Activated naive CD8-positive, alpha-beta T cell treated with anti-CD3 and anti-CD28 coated beads for 36 hours (primary cell): ENCODE data around the gene PRUNE2. TPM values are rescaled to one million over a fixed set of nuclear protein-coding genes. Genes with fewer than 3 reads are reported as not detected.

Experiments used
- DNase-seq: peaks from one replicate; pipeline ENCODE4 v3.0.0; 2021
- H3K27ac Mint-ChIP-seq: one replicate; pipeline ENCODE4 v1.8.0; 2022; ENCODE audit warnings: mild to moderate bottlenecking, moderate library complexity, mixed read lengths
- H3K27me3 Mint-ChIP-seq: one replicate; pipeline ENCODE4 v1.8.0; 2022; ENCODE audit warnings: mild to moderate bottlenecking, mixed read lengths
- H3K36me3 Mint-ChIP-seq: one replicate; pipeline ENCODE4 v1.8.0; 2021; ENCODE audit warnings: mild to moderate bottlenecking, mixed read lengths
- H3K4me1 Mint-ChIP-seq: one replicate; pipeline ENCODE4 v1.8.0; 2021; ENCODE audit warnings: mixed read lengths
- H3K4me3 Mint-ChIP-seq: one replicate; pipeline ENCODE4 v1.8.0; 2022; ENCODE audit warnings: mild to moderate bottlenecking, moderate library complexity, mixed read lengths
- H3K9me3 Mint-ChIP-seq: one replicate; pipeline ENCODE4 v1.8.0; 2022; ENCODE audit warnings: mixed read lengths
- total RNA-seq, 2 experiments: library from RNA; stranded (reverse); gene quantifications; one replicate each; pipeline ENCODE4 v1.2.3, GENCODE V29; 2021

PRUNE2 gene
- total RNA-seq, 2 experiments from 2014 or later, result 0.35 TPM; not detected in 1

- Mint-ChIP-seq H3K9me3 (peaks cover 7% of the 10 kb centered on the region), H3K4me3 (no peak overlapping the region), H3K27ac (no peak overlapping the region), H3K36me3 (peaks cover 5% of the 10 kb centered on the region), H3K4me1 (peaks cover 34% of the 10 kb centered on the region), H3K27me3 (peaks cover 62% of the 10 kb centered on the region)
- DNase-seq, result no peak
Measured at GRCh38 chr9:76573408-76573807, 332.5 kb downstream of the PRUNE2 start.

- Mint-ChIP-seq H3K27me3 (peaks cover 69% of the 10 kb centered on the region), H3K4me3 (no peak overlapping the region), H3K36me3 (peaks cover 5% of the 10 kb centered on the region), H3K4me1 (peaks cover 23% of the 10 kb centered on the region), H3K27ac (no peak overlapping the region), H3K9me3 (peaks cover 9% of the 10 kb centered on the region)
- no peak for DNase-seq
Measured at GRCh38 chr9:76572151-76572550, 333.8 kb downstream of the PRUNE2 start.

- Mint-ChIP-seq H3K4me1 (peaks cover 22% of the 10 kb centered on the region), H3K9me3 (peaks cover 9% of the 10 kb centered on the region), H3K27ac (no peak overlapping the region), H3K27me3 (peaks cover 70% of the 10 kb centered on the region), H3K4me3 (peak overlapping the region; percentile 46), H3K36me3 (peaks cover 5% of the 10 kb centered on the region)
- DNase-seq, result peak; percentile 17
Measured at GRCh38 chr9:76571743-76572146, 334.2 kb downstream of the PRUNE2 start.

GRCh38 chr9:76571288-76571687 is 334.6 kb downstream of the PRUNE2 start:
- no peak overlapping the region for H3K27ac Mint-ChIP-seq
- peaks cover 18% of the 10 kb centered on the region for H3K4me1 Mint-ChIP-seq
- H3K36me3 Mint-ChIP-seq, result peaks cover 5% of the 10 kb centered on the region
- H3K27me3 Mint-ChIP-seq, result peaks cover 70% of the 10 kb centered on the region
- no peak for DNase-seq
- H3K9me3 Mint-ChIP-seq, result peaks cover 9% of the 10 kb centered on the region
- H3K4me3 Mint-ChIP-seq, result peak overlapping the region; percentile 57

GRCh38 chr9:76570826-76571225 is 335.1 kb downstream of the PRUNE2 start:
- peaks cover 5% of the 10 kb centered on the region for H3K36me3 Mint-ChIP-seq
- H3K27ac Mint-ChIP-seq, result no peak overlapping the region
- peaks cover 72% of the 10 kb centered on the region for H3K27me3 Mint-ChIP-seq
- no peak for DNase-seq
- H3K4me1 Mint-ChIP-seq, result peaks cover 15% of the 10 kb centered on the region
- H3K9me3 Mint-ChIP-seq, result peaks cover 9% of the 10 kb centered on the region
- H3K4me3 Mint-ChIP-seq, result no peak overlapping the region

- Mint-ChIP-seq H3K27ac (no peak overlapping the region), H3K36me3 (peaks cover 5% of the 10 kb centered on the region), H3K4me1 (peaks cover 19% of the 10 kb centered on the region), H3K4me3 (no peak overlapping the region), H3K9me3 (peaks cover 9% of the 10 kb centered on the region), H3K27me3 (peaks cover 45% of the 10 kb centered on the region)
- no peak for DNase-seq
Measured at GRCh38 chr9:76567086-76567485, 338.8 kb downstream of the PRUNE2 start.

- H3K4me3 Mint-ChIP-seq, result no peak overlapping the region
- peaks cover 2% of the 10 kb centered on the region for H3K9me3 Mint-ChIP-seq
- H3K4me1 Mint-ChIP-seq, result peaks cover 28% of the 10 kb centered on the region
- H3K27me3 Mint-ChIP-seq, result peaks cover 26% of the 10 kb centered on the region
- no peak for DNase-seq
- no peaks in the 10 kb centered on the region for H3K36me3 Mint-ChIP-seq
- H3K27ac Mint-ChIP-seq, result no peak overlapping the region
Measured at GRCh38 chr9:76564297-76564696, 341.6 kb downstream of the PRUNE2 start.

- peaks cover 25% of the 10 kb centered on the region for H3K27me3 Mint-ChIP-seq
- H3K4me3 Mint-ChIP-seq, result no peak overlapping the region
- H3K36me3 Mint-ChIP-seq, result no peaks in the 10 kb centered on the region
- no peak for DNase-seq
- H3K27ac Mint-ChIP-seq, result peak overlapping the region; percentile 25
- H3K4me1 Mint-ChIP-seq, result peaks cover 28% of the 10 kb centered on the region
- H3K9me3 Mint-ChIP-seq, result no peaks in the 10 kb centered on the region
Measured at GRCh38 chr9:76562511-76562911, 343.4 kb downstream of the PRUNE2 start.

- H3K4me1 Mint-ChIP-seq, result peaks cover 28% of the 10 kb centered on the region
- no peaks in the 10 kb centered on the region for H3K36me3 Mint-ChIP-seq
- peaks cover 21% of the 10 kb centered on the region for H3K27me3 Mint-ChIP-seq
- no peak overlapping the region for H3K27ac Mint-ChIP-seq
- no peaks in the 10 kb centered on the region for H3K9me3 Mint-ChIP-seq
- DNase-seq, result no peak
- H3K4me3 Mint-ChIP-seq, result no peak overlapping the region
Measured at GRCh38 chr9:76561900-76562299, 344.0 kb downstream of the PRUNE2 start.

Other genes with a start within 250 kb of the PRUNE2 start
- gene PCA3, start 141.7 kb downstream of the PRUNE2 start, total RNA-seq, result not detected
- not detected for gene FOXB2, start 113.5 kb upstream of the PRUNE2 start, total RNA-seq